D721Med (cell line): ENCODE measurements around the gene EZH1.
"Not testable (repeated sequence)": the region's sequence is repeated elsewhere in the genome, so short reads cannot be mapped to it uniquely, and the experiment has no call there.

ENCODE experiments used
- DNase-seq: peaks from one replicate; pipeline ENCODE4 v3.0.0; 2011; ENCODE audit warnings: low spot score; ENCODE audit not compliant: insufficient read length
- FAIRE-seq: peaks from 2 replicates; lab custom pipeline; 2011; peaks lifted over from hg19 to GRCh38; lab: Jason Lieb, UNC
- CTCF ChIP-seq: IDR thresholded peaks from 2 replicates; pipeline ENCODE4 v1.5.1; 2012; ENCODE audit warnings: mild to moderate bottlenecking, control low read depth; ENCODE audit not compliant: insufficient read depth; ENCODE audit errors: missing control alignments

Gene EZH1

GRCh38 chr17:42779304-42779935, 34.6 kb upstream of the EZH1 start:
- DNase-seq (no peak), FAIRE-seq (no peak)
- TF ChIP-seq CTCF, result no peak

GRCh38 chr17:42778570-42778969, 33.7 kb upstream of the EZH1 start:
- TF ChIP-seq CTCF, result no peak
- no peak for FAIRE-seq
- no peak for DNase-seq

- TF ChIP-seq CTCF, result no peak
- no peak for FAIRE-seq
- DNase-seq, result no peak
Observed at GRCh38 chr17:42775534-42776098, 30.8 kb upstream of the EZH1 start.

GRCh38 chr17:42774066-42774745, 29.4 kb upstream of the EZH1 start:
- FAIRE-seq (no peak), DNase-seq (no peak)
- no peak for TF ChIP-seq CTCF

- peak; percentile 77 for DNase-seq
- FAIRE-seq, result no peak
- peak; percentile 20 for TF ChIP-seq CTCF
Observed at GRCh38 chr17:42773290-42774035, 28.6 kb upstream of the EZH1 start, which contains the start of gene VPS25. Gene VPS25, plus strand, starts transcription at chr17:42773449. Its CDS starts 27 bp downstream, at chr17:42773476.

- FAIRE-seq (no peak), DNase-seq (no peak)
- no peak for TF ChIP-seq CTCF
Observed at GRCh38 chr17:42772945-42773289, 28.1 kb upstream of the EZH1 start.

- FAIRE-seq, DNase-seq: not testable (repeated sequence)
Observed at GRCh38 chr17:42769964-42770363, 25.1 kb upstream of the EZH1 start.

- not testable (repeated sequence) for FAIRE-seq, DNase-seq
Observed at GRCh38 chr17:42768006-42768405, 23.2 kb upstream of the EZH1 start.
